HFFc6 (cell line): ENCODE results near the gene GAS7. TPM values are rescaled to one million over a fixed set of nuclear protein-coding genes. Genes with fewer than 3 reads are reported as not detected.

Experiments used
- DNase-seq: peaks from one replicate; pipeline ENCODE4 v3.0.0-alpha.2; 2018
- H3K27ac Mint-ChIP-seq: 2 replicates; pipeline ENCODE4 v1.8.0; 2020; ENCODE audit warnings: mild to moderate bottlenecking, mixed read lengths
- H3K27me3 Mint-ChIP-seq: 2 replicates; pipeline ENCODE4 v1.8.0; 2021; ENCODE audit warnings: mild to moderate bottlenecking, moderate library complexity, mixed read lengths; ENCODE audit not compliant: insufficient read depth
- H3K36me3 Mint-ChIP-seq: 2 replicates; pipeline ENCODE4 v1.8.0; 2021; ENCODE audit warnings: low read depth, mixed read lengths
- H3K4me1 Mint-ChIP-seq: 2 replicates; pipeline ENCODE4 v1.8.0; 2020; ENCODE audit warnings: low read depth, mixed read lengths
- H3K4me3 Mint-ChIP-seq: 2 replicates; pipeline ENCODE4 v1.8.0; 2020; ENCODE audit warnings: mild to moderate bottlenecking, moderate library complexity, mixed read lengths
- H3K9me3 Mint-ChIP-seq: 2 replicates; pipeline ENCODE4 v1.8.0; 2020; ENCODE audit warnings: mild to moderate bottlenecking, mixed read lengths
- total RNA-seq, 6 experiments: library from RNA; stranded (reverse); fragmentation: NEBNext Ultra II Directional; extraction: Animal tissue kit (Norgen Biotek cat#: 25700); gene quantifications; 2 replicates in 1 of 6; 3 replicates in 5 of 6; pipeline ENCODE4 v1.2.3, GENCODE V29; 2021
- TF ChIP-seq, protein P1 (sequence below): fragments of 200-600 bp; sonication (generic); IDR thresholded peaks from 2 replicates; pipeline ENCODE4 v1.5.0; 2021; ENCODE audit warnings: antibody characterized with exemption, mild to moderate bottlenecking

Gene GAS7
- total RNA-seq, 6 experiments from 2014 or later: 1.4 to 7.4 (median 3.1) TPM

DNA sequence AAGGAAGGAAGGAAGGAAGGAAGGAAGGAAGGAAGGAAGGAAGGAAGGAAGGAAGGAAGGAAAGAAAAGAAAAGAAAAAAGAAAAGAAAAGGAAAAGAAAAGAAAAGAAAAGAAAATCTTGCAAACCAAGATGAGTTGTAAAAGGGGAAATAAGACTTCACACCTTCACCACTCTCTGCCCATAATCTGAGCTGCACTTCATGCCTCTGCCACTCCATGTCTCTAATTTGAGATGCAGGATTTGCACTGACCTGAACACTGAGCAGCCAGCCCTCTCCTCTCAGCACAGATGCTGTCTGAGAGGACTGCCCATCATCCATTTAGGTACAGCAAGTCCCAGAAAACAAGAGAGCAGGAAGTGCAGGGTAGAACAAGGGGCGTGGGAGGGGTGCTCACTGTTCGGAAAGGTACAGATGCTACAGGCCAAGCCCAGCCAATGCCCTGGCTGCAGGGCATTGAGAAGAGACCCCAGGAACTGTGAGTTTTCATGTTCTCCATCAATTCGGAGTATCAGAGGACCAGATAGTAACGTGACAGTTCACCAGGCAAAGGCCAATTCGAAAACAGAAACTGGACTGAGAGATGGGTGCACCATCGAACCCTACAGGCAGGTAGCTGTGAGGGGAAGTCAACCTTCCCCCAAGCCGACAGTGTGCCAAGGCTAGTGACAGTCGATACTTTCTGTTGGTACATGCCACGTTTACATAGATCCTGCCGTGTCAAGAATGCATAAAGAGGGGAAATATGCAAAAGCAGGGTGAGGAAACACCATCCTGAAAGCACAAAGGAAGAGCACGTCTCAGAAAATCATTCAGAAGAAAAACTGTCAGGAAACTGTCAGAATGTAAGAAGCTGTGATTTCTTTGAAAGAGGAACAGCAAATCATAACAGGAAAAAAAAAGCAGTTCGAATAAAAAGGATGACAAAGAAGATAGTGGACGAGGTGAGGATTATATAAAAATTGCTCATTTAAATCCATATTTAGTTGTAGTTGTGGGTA, 151.3 kb downstream of the GAS7 start:
- no peak for DNase-seq
- peaks cover 12% of the 10 kb centered on the region; the same call in 1 of the 2 replicates for H3K4me1 Mint-ChIP-seq
- H3K27ac Mint-ChIP-seq: no peak overlapping the region
- H3K27me3 Mint-ChIP-seq: peaks cover 12% of the 10 kb centered on the region
- no peaks in the 10 kb centered on the region for H3K9me3 Mint-ChIP-seq
- H3K36me3 Mint-ChIP-seq: no peaks in the 10 kb centered on the region
- TF ChIP-seq, protein P1, sequence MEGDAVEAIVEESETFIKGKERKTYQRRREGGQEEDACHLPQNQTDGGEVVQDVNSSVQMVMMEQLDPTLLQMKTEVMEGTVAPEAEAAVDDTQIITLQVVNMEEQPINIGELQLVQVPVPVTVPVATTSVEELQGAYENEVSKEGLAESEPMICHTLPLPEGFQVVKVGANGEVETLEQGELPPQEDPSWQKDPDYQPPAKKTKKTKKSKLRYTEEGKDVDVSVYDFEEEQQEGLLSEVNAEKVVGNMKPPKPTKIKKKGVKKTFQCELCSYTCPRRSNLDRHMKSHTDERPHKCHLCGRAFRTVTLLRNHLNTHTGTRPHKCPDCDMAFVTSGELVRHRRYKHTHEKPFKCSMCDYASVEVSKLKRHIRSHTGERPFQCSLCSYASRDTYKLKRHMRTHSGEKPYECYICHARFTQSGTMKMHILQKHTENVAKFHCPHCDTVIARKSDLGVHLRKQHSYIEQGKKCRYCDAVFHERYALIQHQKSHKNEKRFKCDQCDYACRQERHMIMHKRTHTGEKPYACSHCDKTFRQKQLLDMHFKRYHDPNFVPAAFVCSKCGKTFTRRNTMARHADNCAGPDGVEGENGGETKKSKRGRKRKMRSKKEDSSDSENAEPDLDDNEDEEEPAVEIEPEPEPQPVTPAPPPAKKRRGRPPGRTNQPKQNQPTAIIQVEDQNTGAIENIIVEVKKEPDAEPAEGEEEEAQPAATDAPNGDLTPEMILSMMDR: no peak
- no peak overlapping the region for H3K4me3 Mint-ChIP-seq

DNA sequence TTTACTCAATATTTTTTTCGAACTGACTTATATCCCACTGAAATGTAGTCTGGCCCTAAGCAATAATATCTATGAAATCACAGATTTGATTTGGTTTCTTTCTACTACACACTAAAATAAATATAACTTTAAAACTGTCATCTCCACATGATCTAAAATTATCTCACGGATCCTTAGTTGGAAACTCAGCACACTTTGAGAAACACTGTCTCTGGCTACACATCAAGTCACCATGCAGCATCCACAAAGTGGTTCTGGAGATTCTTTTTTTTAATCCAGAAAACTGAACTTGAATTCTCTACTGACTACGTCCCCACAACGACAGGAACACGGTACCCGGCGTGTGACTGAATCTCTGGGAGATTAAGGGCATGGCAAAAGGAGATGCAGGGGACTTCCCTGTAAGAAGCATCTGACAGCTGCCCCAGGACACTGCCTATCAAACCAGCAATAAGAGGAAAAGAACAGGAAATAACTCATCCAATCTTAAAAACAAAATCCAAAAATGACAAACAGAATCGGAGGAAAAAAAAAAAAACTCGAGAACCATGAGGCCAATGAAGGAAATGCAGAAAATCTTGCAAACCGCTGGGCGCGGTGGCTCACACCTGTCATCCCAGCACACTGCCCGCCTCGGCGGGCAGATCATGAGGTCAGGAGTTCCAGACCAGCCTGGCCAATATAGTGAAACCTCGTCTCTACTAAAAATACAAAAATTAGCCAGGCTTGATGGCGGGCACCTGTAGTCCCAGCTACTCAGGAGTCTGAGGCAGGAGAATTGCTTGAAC, 152.3 kb downstream of the GAS7 start:
- no peak for DNase-seq
- TF ChIP-seq, protein P1: no peak
- no peaks in the 10 kb centered on the region for H3K36me3 Mint-ChIP-seq
- H3K27ac Mint-ChIP-seq: no peak overlapping the region
- peaks cover 7% of the 10 kb centered on the region; the same call in 1 of the 2 replicates for H3K4me1 Mint-ChIP-seq
- H3K9me3 Mint-ChIP-seq: no peaks in the 10 kb centered on the region
- peaks cover 12% of the 10 kb centered on the region for H3K27me3 Mint-ChIP-seq
- H3K4me3 Mint-ChIP-seq: no peak overlapping the region

DNA sequence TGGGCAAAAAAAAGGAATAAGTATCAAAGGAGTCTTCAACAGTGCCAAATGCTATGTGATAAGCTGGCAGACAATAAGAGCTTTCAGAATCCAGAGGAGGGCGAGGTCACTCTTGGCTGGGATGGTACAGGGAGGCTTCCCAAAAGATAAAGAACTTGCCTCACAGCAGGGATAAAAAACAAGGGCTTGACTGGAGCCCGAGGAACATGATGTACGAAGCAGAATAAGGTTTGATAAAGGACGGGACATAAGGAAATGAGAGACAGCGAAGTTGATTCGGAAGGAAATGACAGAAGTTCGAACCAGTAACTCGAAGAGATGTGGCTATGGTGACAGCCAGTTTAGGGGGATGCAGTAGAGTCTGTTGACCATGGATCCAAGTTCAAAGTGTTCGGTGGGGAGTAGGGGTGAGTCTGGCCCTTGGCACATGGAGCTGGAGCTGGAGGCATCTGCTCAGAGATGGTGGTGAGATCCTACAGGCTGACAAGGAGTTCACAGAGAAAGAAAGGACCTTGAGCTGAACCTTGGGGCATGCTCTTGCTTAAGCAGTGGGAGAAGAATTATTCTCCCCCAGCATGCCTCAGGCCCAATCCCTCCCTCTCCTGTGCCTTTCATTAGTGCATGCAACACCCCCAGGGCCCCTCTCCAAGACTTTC, 155.7 kb downstream of the GAS7 start:
- no peak for DNase-seq
- Mint-ChIP-seq H3K4me1 (no peaks in the 10 kb centered on the region), H3K9me3 (no peaks in the 10 kb centered on the region), H3K27ac (no peak overlapping the region), H3K36me3 (no peaks in the 10 kb centered on the region), H3K4me3 (no peak overlapping the region), H3K27me3 (peaks cover 12% of the 10 kb centered on the region)
- TF ChIP-seq, protein P1: no peak

DNA sequence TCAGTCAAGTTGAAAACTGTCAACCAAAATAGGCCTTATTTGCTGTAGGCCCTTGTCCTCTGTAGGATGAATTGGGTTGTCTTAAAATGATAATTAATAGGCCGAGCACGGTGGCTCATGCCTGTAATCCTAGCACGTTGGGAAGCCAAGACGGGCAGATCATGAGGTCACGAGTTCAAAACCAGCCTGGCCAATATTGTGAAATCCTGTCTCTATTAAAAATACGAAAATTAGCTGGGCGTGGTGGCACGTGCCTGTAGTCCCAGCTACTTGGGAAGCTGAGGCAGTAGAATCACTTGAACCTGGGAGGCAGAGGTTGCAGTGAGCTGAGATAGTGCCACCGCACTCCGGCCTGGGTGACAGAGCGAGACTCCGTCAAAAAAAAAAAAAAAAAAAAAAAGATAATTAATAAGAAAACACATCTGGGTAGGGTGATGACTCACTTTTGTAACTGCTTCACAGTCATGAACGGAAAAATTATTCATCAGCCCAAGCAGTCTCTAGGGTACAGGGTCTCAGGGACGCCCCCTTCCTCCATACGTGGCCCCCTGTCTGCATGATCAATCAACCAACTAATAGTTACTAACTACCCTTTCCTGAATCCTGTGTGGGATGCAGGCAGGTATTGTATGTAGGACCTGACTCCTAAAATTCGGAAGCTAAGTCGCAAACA, 156.4 kb downstream of the GAS7 start:
- TF ChIP-seq, protein P1: no peak
- Mint-ChIP-seq H3K4me3 (no peak overlapping the region), H3K27ac (no peak overlapping the region), H3K4me1 (no peaks in the 10 kb centered on the region), H3K36me3 (no peaks in the 10 kb centered on the region), H3K27me3 (peaks cover 8% of the 10 kb centered on the region), H3K9me3 (no peaks in the 10 kb centered on the region)
- DNase-seq: no peak

DNA sequence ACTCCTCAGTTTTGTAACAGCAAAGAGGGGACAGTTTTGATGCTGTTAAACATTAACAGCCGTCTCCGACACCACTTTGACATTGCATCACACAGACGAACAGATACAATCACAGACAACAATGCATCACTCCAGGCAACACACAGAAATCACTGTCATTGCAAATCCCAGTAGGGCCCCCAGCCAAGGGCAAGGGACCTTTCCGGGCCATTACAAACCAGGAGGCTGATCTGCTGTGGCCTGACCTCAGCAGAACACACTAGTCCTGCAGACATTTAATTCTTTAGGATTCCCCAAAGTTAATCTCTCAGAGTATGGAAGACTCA, 157.2 kb downstream of the GAS7 start:
- H3K4me1 Mint-ChIP-seq: no peaks in the 10 kb centered on the region
- TF ChIP-seq, protein P1: no peak
- no peak for DNase-seq
- no peaks in the 10 kb centered on the region for H3K9me3 Mint-ChIP-seq
- H3K36me3 Mint-ChIP-seq: no peaks in the 10 kb centered on the region
- H3K27me3 Mint-ChIP-seq: peaks cover 8% of the 10 kb centered on the region
- H3K4me3 Mint-ChIP-seq: no peak overlapping the region
- H3K27ac Mint-ChIP-seq: no peak overlapping the region
